K562 (cell line): Measurements from ENCODE around the gene ZCCHC3. TPM values are rescaled to one million over a fixed set of nuclear protein-coding genes. Genes with fewer than 3 reads are reported as not detected.

Experiments
- CLOCK ChIP-seq: fragments of 250-450 bp; sonication (Bioruptor Pico); IDR thresholded peaks from 2 replicates; pipeline ENCODE4 v1.4.0; 2020; ENCODE audit warnings: mild to moderate bottlenecking, moderate library complexity, borderline replicate concordance
- ELF2 ChIP-seq: fragments of 250-450 bp; sonication (Bioruptor Pico); IDR thresholded peaks from 2 replicates; pipeline ENCODE4 v1.5.0; 2021; ENCODE audit warnings: mild to moderate bottlenecking
- ETV6 ChIP-seq, 3 experiments: fragments of 150-350 bp in 1 of 3; sonication (generic) in 1 of 3; formaldehyde crosslinking in 1 of 3; IDR thresholded peaks; 2 replicates each; pipeline versions ENCODE4 v1.6.1 to v1.8.0; 2014 to 2022; ENCODE audit warnings: borderline replicate concordance in 2 of 3, low read depth in 2 of 3, antibody characterized with exemption in 1 of 3, low read length in 1 of 3, mild to moderate bottlenecking in 1 of 3, missing genetic modification reagents in 1 of 3
- GATAD2B ChIP-seq: fragments of 450-650 bp; IDR thresholded peaks from 2 replicates; pipeline ENCODE4 v1.6.1; 2017; ENCODE audit warnings: mild to moderate bottlenecking, borderline replicate concordance
- POLR2G ChIP-seq: fragments of 200-400 bp; formaldehyde crosslinking; IDR thresholded peaks from 2 replicates; pipeline ENCODE4 v1.6.1; 2017; ENCODE audit warnings: low read depth, mild to moderate bottlenecking, antibody characterized with exemption, low read length, moderate library complexity
- PYGO2 ChIP-seq: fragments of 450-650 bp; IDR thresholded peaks from 2 replicates; pipeline ENCODE4 v1.6.1; 2016; ENCODE audit warnings: mild to moderate bottlenecking, missing genetic modification characterization, moderate library complexity, missing compliant biosample characterization
- RERE ChIP-seq: sonication (generic); formaldehyde crosslinking; IDR thresholded peaks from 2 replicates; pipeline ENCODE4 v1.8.0; 2023; ENCODE audit warnings: missing genetic modification reagents, mild to moderate bottlenecking, borderline replicate concordance
- SLC30A9 ChIP-seq: fragments of 250-450 bp; sonication (Bioruptor Pico); IDR thresholded peaks from 2 replicates; pipeline ENCODE4 v1.8.0; 2022; ENCODE audit warnings: mild to moderate bottlenecking, moderate library complexity
- ZFP36 ChIP-seq: fragments of 150-350 bp; IDR thresholded peaks from 2 replicates; pipeline ENCODE4 v1.6.1; 2018; ENCODE audit warnings: low read length, low read depth; ENCODE audit not compliant: partially characterized antibody
- ZSCAN32 ChIP-seq: fragments of 450-650 bp; formaldehyde crosslinking; IDR thresholded peaks from 2 replicates; pipeline ENCODE4 v1.4.0; 2020; ENCODE audit warnings: mild to moderate bottlenecking, moderate library complexity
- polyA plus RNA-seq, 8 experiments: library from polyadenylated mRNA; depleted of rRNA in 4 of 8; stranded (reverse) in 5 of 8; unstranded in 3 of 8; fragments of >200 nt; fragmentation: Nextera tagmentation in 2 of 8; fragmentation: Illumina TruSeq in 1 of 8; extraction: Ambion mirVana in 2 of 8; extraction: Trizol in 1 of 8; gene quantifications; 2 replicates each; pipeline versions ENCODE4 v1.2.1 to v1.2.3, GENCODE V29; 2011 to 2014; ENCODE audit warnings: inconsistent platforms in 1 of 8, missing spikeins in 1 of 8
- total RNA-seq, 7 experiments: library from RNA; depleted of rRNA in 6 of 7; stranded (reverse); fragments of >200 nt in 6 of 7; fragmentation: Illumina TruSeq in 2 of 7; extraction: Trizol in 2 of 7; gene quantifications; 2 replicates each; pipeline versions ENCODE4 v1.2.1 to v1.2.3, GENCODE V29; 2011 to 2021; ENCODE audit warnings: low replicate concordance in 1 of 7
- TF ChIP-seq, protein P1 (sequence below): sonication (generic); formaldehyde crosslinking; IDR thresholded peaks from 2 replicates; pipeline ENCODE4 v1.9.0; 2022; ENCODE audit warnings: mild to moderate bottlenecking, missing genetic modification reagents
- TF ChIP-seq, protein P2 (sequence below): fragments of 200-400 bp; formaldehyde crosslinking; IDR thresholded peaks from 2 replicates; pipeline ENCODE4 v1.6.1; 2017; ENCODE audit warnings: mild to moderate bottlenecking, low read depth, low read length, moderate library complexity
- TF ChIP-seq, protein P3 (sequence below): fragments of 450-650 bp; IDR thresholded peaks from 2 replicates; pipeline ENCODE4 v1.6.1; 2016; ENCODE audit warnings: low read depth, mild to moderate bottlenecking, moderate library complexity

The ZCCHC3 gene
- total and polyA plus RNA-seq, 9 of the 15 experiments (the other 6 are each of a cell fraction or from before 2014, with no cell fraction given): 2.8 to 23.3 (median 16.5) TPM

DNA sequence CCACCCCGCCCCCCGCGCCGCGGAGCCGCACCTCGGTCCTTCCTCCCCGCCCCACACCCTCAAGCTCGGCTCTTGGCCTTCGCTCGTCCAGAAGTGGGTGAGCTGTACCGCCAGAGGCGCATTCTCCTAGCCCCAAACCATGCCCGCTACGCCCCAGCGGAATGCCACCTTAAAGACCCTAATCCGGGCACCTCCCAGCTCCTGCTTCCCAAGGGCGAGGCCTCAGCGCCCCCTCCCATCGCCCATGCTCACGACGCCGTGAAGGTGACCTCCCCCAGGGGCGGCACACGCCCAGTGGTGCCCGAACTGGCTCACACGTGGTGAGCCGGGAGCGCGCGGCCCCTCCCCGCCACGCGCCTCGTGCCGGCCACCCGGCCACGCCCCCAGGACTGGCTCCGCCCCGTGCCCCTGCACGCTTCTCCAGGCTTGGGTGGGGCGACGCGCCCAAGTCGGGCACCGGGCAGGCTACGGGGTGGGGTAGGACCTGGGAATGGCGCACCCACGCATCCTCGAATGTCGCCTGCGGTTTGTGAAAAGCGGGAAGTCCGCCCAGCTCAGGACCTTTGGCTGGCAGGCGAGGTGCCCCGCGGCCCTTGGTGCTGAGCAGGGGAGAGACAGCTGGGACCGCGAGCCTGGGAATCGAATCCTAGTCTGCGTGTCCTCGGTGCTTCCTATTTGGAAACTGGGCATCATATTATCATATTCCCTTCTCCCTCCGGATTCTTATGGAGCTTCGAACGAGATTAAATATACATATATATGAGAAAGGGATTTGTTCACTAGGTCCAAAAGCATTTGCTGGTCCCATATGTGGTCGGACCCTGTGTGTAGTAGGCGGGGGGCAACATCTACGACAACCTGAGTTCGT is 27.0 kb downstream of the ZCCHC3 start (continued):
- TF ChIP-seq RERE (CRISPR knock-in tag) (no peak), PYGO2 (tag) (no peak), ZSCAN32 (CRISPR knock-in tag) (no peak), ZFP36 (no peak), CLOCK (CRISPR knock-in tag) (no peak), ETV6 (IDR thresholded peaks at IDR 0.05; ENCODE audit: borderline replicate concordance in 1 of 2, low read depth in 2 of 2, low read length in 1 of 2) (no peak), ETV6 (CRISPR knock-in tag; IDR thresholded peaks at IDR 0.05; ENCODE audit: borderline replicate concordance) (peak; percentile 96; the same call in 1 of the 2 replicates), POLR2G (peak; percentile 87), SLC30A9 (no peak), GATAD2B (no peak), ELF2 (CRISPR knock-in tag) (no peak)
- TF ChIP-seq, protein P1, sequence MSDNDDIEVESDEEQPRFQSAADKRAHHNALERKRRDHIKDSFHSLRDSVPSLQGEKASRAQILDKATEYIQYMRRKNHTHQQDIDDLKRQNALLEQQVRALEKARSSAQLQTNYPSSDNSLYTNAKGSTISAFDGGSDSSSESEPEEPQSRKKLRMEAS (CRISPR knock-in tag): peak; percentile 100
- TF ChIP-seq, protein P2, sequence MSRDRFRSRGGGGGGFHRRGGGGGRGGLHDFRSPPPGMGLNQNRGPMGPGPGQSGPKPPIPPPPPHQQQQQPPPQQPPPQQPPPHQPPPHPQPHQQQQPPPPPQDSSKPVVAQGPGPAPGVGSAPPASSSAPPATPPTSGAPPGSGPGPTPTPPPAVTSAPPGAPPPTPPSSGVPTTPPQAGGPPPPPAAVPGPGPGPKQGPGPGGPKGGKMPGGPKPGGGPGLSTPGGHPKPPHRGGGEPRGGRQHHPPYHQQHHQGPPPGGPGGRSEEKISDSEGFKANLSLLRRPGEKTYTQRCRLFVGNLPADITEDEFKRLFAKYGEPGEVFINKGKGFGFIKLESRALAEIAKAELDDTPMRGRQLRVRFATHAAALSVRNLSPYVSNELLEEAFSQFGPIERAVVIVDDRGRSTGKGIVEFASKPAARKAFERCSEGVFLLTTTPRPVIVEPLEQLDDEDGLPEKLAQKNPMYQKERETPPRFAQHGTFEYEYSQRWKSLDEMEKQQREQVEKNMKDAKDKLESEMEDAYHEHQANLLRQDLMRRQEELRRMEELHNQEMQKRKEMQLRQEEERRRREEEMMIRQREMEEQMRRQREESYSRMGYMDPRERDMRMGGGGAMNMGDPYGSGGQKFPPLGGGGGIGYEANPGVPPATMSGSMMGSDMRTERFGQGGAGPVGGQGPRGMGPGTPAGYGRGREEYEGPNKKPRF: no peak
- TF ChIP-seq, protein P3, sequence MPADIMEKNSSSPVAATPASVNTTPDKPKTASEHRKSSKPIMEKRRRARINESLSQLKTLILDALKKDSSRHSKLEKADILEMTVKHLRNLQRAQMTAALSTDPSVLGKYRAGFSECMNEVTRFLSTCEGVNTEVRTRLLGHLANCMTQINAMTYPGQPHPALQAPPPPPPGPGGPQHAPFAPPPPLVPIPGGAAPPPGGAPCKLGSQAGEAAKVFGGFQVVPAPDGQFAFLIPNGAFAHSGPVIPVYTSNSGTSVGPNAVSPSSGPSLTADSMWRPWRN: peak; percentile 92
